Esophagus muscularis mucosa (tissue), 4 donors: ENCODE data around the gene TECTB.

ENCODE experiments used
- CTCF ChIP-seq, 3 experiments: fragments of 200-600 bp in 2 of 3; fragments of 450-650 bp in 1 of 3; sonication (generic) in 2 of 3; IDR thresholded peaks; one replicate each; pipeline ENCODE4 v1.5.1; 2017 to 2019; ENCODE audit warnings: antibody characterized with exemption in 3 of 3, mild to moderate bottlenecking in 2 of 3, moderate library complexity in 1 of 3
- EP300 ChIP-seq: sonication (generic); formaldehyde crosslinking; IDR thresholded peaks from one replicate; pipeline ENCODE4 v1.6.1; 2017; ENCODE audit warnings: antibody characterized with exemption
- POLR2A ChIP-seq: fragments of 450-650 bp; IDR thresholded peaks from one replicate; pipeline ENCODE4 v1.6.1; 2017; ENCODE audit warnings: antibody characterized with exemption, moderate library complexity, mild to moderate bottlenecking, low read depth
- POLR2AphosphoS5 ChIP-seq, 2 donors: sonication (generic); formaldehyde crosslinking; IDR thresholded peaks; one replicate each; pipeline ENCODE4 v1.6.1; 2017; ENCODE audit warnings: antibody characterized with exemption in 2 of 2

DNA sequence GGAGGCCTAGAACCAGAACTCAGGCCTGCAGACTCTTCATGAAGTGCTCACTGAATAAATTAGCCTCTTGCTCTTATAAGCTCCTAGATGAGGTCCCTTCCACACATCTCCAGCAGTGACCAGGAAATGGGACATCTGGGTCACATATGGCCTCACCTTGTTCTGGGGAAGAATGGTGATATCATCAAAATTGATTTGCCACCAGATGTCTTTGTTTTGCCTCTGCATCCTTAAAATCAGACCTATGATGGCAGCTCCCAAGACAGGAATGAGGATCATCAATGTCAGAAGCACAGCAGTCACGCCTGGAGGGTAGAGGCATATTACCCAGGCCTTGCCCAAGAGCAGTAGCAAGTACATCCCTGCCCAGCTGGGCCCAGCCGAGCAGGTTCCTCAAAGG is 57.4 kb downstream of the TECTB start:
- TF ChIP-seq POLR2AphosphoS5 (IDR thresholded peaks at IDR 0.05) (no peak), POLR2A (no peak), CTCF (IDR thresholded peaks at IDR 0.05) (no peak), EP300 (no peak)
